Measurements from ENCODE around the gene ZNF580.

DNA sequence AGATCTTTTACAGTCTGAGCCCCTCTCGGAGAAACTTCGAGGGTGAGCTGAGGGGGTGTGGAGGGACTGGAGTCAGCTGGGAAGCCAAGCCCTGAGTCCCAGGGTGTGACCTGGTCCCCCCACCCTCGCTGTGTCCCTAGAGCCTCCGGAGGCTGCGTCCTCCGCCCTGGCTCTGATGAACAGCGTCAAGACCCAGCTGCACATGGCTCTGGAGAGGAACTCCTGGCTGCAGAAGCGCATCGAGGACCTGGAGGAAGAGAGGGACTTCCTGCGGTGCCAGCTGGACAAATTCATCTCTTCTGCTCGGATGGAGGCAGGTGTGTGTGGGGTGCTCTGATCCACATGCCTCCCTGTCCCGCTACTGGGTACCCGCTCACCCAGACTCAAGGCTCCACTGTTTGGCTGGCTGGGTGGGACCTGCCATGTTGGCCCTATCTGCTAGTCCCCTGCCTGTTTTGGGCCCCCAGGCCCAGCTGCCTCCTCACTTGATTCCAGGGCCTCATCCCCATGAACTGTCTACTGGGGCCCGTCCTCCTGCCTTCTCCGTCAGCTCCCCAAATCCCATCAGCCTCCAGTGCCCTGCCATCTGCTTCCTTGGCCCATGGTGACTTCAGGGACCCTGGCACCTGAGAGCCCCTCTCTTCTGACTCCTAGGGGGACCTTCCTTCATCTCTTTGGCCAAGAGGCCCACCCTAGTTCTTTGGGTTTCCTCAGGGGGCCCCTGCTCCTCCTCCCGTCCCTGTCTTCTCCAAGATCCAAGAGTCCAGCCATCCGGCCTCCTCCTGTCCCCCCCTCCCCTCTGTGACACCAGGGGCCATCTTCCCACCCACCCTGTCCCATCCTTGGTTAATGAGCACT lies 8.7 kb downstream of the ZNF580 start:
- TF ChIP-seq, protein P1, sequence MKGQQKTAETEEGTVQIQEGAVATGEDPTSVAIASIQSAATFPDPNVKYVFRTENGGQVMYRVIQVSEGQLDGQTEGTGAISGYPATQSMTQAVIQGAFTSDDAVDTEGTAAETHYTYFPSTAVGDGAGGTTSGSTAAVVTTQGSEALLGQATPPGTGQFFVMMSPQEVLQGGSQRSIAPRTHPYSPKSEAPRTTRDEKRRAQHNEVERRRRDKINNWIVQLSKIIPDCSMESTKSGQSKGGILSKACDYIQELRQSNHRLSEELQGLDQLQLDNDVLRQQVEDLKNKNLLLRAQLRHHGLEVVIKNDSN (IDR thresholded peaks at IDR 0.05), result no peak
- TF ChIP-seq CEBPB (IDR thresholded peaks at IDR 0.05) (no peak), EP300 (IDR thresholded peaks at IDR 0.05; ENCODE audit: borderline replicate concordance) (no peak), TAF1 (IDR thresholded peaks at IDR 0.05; ENCODE audit: low read depth) (no peak), FOXM1 (IDR thresholded peaks at IDR 0.05; ENCODE audit: borderline replicate concordance, low read depth) (no peak)

Data from Ishikawa (cell line).